ENCODE results near the gene TMEM229A.

DNA sequence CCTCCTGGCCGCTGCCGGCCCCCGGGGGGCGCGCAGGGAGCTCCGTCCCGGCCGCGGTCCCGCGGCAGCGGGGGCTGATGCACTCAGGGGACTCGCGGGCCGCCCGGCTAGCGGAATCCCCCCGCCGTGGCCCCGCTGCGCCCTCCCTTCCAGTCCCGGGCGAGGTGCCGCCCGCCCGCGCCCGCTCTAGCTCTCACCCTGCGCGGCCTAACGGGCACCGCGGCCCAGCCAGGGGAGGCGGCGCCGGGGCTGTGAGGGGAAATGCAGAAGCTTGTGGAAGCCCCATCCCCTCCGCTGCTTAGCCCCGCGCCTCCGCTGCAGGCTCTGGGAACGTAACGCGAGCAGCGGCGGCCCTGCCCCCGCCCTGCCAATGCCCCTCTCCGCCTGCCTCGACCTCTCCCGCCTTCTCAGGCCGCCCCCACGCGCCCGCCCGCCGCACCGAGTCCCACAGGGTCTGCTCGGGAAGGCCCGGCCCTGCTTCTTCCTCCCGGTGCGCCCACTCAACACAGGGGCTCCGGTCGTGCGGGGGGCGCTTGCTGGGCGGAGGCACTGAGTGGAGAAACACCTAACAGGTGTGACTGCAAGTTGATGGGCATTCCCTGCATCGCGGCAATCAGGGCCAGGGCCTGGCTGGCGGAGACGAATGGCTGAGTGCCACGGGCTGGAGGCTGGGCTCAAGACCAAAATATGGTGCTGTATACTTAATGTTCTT, 384 bp upstream of the TMEM229A start:
- no peak for TF ChIP-seq HDAC2 (IDR thresholded peaks at IDR 0.05; ENCODE audit: borderline replicate concordance in 1 of 2, low read depth in 2 of 2, low read length in 2 of 2)
- TF ChIP-seq, protein P1, sequence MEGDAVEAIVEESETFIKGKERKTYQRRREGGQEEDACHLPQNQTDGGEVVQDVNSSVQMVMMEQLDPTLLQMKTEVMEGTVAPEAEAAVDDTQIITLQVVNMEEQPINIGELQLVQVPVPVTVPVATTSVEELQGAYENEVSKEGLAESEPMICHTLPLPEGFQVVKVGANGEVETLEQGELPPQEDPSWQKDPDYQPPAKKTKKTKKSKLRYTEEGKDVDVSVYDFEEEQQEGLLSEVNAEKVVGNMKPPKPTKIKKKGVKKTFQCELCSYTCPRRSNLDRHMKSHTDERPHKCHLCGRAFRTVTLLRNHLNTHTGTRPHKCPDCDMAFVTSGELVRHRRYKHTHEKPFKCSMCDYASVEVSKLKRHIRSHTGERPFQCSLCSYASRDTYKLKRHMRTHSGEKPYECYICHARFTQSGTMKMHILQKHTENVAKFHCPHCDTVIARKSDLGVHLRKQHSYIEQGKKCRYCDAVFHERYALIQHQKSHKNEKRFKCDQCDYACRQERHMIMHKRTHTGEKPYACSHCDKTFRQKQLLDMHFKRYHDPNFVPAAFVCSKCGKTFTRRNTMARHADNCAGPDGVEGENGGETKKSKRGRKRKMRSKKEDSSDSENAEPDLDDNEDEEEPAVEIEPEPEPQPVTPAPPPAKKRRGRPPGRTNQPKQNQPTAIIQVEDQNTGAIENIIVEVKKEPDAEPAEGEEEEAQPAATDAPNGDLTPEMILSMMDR (IDR thresholded peaks at IDR 0.05; ENCODE audit: control extremely low read depth in 1 of 3, insufficient read depth in 1 of 3, low read depth in 1 of 3, low read length in 3 of 3) = no peak
- TF ChIP-seq ZNF274 (IDR thresholded peaks at IDR 0.05; ENCODE audit: borderline replicate concordance, extremely low read depth, low read length) = no peak
- no peak for TF ChIP-seq SIN3A (conservative IDR thresholded peaks at IDR 0.05 in 1 of 2, IDR thresholded peaks at IDR 0.05 in 1 of 2; ENCODE audit: low read depth in 1 of 2, low read length in 2 of 2)
- TF ChIP-seq, protein P2, sequence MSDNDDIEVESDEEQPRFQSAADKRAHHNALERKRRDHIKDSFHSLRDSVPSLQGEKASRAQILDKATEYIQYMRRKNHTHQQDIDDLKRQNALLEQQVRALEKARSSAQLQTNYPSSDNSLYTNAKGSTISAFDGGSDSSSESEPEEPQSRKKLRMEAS (IDR thresholded peaks at IDR 0.05) = peak; percentile 73
